Erythroblast (primary cell): ENCODE data around the gene MRPL3.

Experiments
- GATA1 ChIP-seq: IDR thresholded peaks from 2 replicates; pipeline ENCODE4 v1.6.1; 2011; ENCODE audit warnings: low read depth, mild to moderate bottlenecking, control low read depth, low read length, moderate library complexity
- POLR2A ChIP-seq: IDR thresholded peaks from 2 replicates; pipeline ENCODE4 v1.6.1; 2011; ENCODE audit warnings: mild to moderate bottlenecking, low read length

DNA sequence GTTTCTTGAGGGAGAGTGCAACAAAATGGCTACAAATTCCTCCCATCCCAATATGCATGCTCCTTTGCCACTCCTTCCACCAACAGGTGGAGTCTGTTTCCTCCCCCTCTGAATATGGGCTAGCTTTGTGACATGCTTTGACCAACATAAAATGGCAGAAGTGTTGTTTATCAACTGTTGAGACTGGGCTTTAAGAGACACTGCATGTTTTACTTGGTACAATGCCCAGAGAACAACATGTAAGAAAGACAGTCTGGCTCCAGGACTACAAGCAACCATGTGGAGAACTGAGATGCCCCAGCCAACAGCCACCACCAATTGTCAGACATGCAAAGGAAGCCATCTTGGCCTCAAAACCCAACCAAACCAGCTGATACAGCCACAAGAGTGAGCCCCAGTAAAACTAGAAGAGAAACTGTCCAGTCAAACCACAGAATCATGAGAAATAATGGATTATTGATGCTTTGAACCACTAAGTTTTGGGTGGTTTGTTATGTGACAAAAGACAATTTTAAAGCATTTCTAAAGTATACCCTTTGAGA lies 80.7 kb downstream of the MRPL3 start:
- no peak for TF ChIP-seq POLR2A
- TF ChIP-seq GATA1, result no peak
